Effector memory CD8-positive, alpha-beta T cell (primary cell): ENCODE results near the gene ANTXR1.

ENCODE experiments used
- ATAC-seq: fragments of 150-1000 bp; cut with Tn5 transposase; replicated peaks from 2 replicates; pipeline ENCODE4 v1.10.0; 2021; ENCODE audit warnings: mild to moderate bottlenecking, moderate library complexity
- DNase-seq, 3 experiments: peaks; one replicate each; pipeline ENCODE4 v3.0.0; 2021
- H3K27ac Mint-ChIP-seq, 2 donors: one replicate each; pipeline ENCODE4 v1.8.0; 2022; ENCODE audit warnings: mild to moderate bottlenecking in 2 of 2, mixed read lengths in 2 of 2, moderate library complexity in 2 of 2
- H3K27me3 Mint-ChIP-seq, 2 donors: one replicate each; pipeline ENCODE4 v1.8.0; 2022; ENCODE audit warnings: mixed read lengths in 2 of 2
- H3K36me3 Mint-ChIP-seq: one replicate; pipeline ENCODE4 v1.8.0; 2022; ENCODE audit warnings: mild to moderate bottlenecking, moderate library complexity, mixed read lengths; ENCODE audit not compliant: insufficient read depth
- H3K4me1 Mint-ChIP-seq, 2 donors: one replicate each; pipeline ENCODE4 v1.8.0; 2022; ENCODE audit warnings: low read depth in 2 of 2, mixed read lengths in 2 of 2
- H3K4me3 Mint-ChIP-seq, 2 donors: one replicate each; pipeline ENCODE4 v1.8.0; 2022; ENCODE audit warnings: mild to moderate bottlenecking in 2 of 2, mixed read lengths in 2 of 2, moderate library complexity in 2 of 2
- H3K9me3 Mint-ChIP-seq, 2 donors: one replicate each; pipeline ENCODE4 v1.8.0; 2022; ENCODE audit warnings: mixed read lengths in 2 of 2

Gene ANTXR1

DNA sequence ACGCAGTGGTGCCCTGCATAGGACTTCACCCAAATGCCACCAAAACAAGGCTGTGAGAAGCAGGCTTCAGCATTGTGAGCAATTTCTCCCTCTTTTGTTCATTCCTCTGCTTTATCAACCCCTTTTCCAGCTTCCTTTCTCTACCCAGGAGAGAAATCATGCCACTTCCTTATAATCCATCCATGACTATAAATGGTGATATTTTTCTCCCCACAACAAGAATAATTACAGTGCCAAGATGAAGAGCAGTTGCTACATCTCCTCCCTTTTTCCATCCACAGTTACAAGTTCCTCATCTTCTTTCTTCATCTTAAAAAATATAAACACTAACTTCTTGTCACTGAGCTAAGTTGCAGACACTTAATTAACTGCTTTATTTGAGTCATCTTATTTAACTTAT is 167.2 kb downstream of the ANTXR1 start:
- H3K27ac Mint-ChIP-seq = no peak overlapping the region
- DNase-seq (no peak), ATAC-seq (no peak)
- peaks cover 5 to 6% of the 10 kb centered on the region in 2 donors for H3K4me1 Mint-ChIP-seq
- no peaks in the 10 kb centered on the region for H3K36me3 Mint-ChIP-seq
- no peaks in the 10 kb centered on the region for H3K9me3 Mint-ChIP-seq
- H3K27me3 Mint-ChIP-seq = peaks cover 60 to 63% of the 10 kb centered on the region in 2 donors
- H3K4me3 Mint-ChIP-seq = no peak overlapping the region

DNA sequence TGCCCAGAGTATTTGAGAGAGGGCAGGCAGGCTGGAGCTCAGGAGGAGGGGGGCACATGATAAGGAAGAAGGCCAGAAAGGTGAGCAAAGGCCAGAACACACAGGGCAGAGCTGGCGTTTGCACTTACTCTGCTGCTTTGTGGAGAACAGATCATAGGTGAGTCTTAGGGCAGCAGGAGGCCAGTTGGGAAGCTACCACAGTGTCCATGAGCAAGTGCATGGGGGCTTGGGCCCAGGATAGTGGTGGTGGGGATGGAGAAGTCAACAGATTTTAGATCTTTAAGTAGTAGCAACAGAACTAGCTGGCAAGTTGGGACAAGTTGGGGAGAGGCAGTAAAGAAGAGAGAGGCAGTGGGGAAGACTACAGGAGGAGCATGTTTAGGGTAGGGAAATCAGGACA is 168.0 kb downstream of the ANTXR1 start:
- no peak overlapping the region for H3K4me3 Mint-ChIP-seq
- peaks cover 5 to 6% of the 10 kb centered on the region in 2 donors for H3K4me1 Mint-ChIP-seq
- no peak overlapping the region for H3K27ac Mint-ChIP-seq
- ATAC-seq (no peak), DNase-seq (no peak)
- H3K27me3 Mint-ChIP-seq = peaks cover 54 to 57% of the 10 kb centered on the region in 2 donors
- no peaks in the 10 kb centered on the region for H3K9me3 Mint-ChIP-seq
- H3K36me3 Mint-ChIP-seq = no peaks in the 10 kb centered on the region

DNA sequence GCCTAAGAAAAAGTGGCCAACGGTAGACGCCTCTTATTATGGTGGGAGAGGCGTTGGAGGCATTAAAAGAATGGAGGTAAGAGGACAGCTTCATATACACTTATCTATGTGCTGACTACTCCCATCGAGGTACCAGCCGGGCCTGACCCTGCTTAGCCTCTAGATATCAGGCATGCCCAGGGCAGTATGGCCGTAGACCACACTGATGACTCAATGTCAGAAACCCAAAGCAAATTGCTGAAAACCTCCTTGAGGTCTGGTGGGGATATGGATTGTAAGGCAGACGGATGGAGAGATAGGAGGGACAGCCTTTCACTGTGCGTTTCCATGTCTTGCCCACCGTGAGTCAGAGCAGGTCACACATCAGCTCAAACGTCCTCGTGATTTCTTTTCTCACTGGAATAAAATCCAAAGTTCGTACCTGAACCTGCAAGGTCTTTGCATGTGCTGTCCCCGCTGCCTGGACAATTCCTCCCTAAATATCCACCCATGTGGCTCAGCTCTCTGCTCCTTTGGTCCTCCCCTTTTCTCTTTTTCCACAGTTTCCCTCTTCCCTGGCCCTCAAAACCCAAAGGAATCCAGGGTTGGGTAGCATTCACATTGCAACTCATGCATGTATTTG is 168.9 kb downstream of the ANTXR1 start:
- peaks cover 5 to 6% of the 10 kb centered on the region in 2 donors for H3K4me1 Mint-ChIP-seq
- peaks cover 48 to 59% of the 10 kb centered on the region in 2 donors for H3K27me3 Mint-ChIP-seq
- no peaks in the 10 kb centered on the region for H3K36me3 Mint-ChIP-seq
- no peaks in the 10 kb centered on the region for H3K9me3 Mint-ChIP-seq
- no peak overlapping the region for H3K27ac Mint-ChIP-seq
- DNase-seq = no peak
- no peak for ATAC-seq
- no peak overlapping the region for H3K4me3 Mint-ChIP-seq

DNA sequence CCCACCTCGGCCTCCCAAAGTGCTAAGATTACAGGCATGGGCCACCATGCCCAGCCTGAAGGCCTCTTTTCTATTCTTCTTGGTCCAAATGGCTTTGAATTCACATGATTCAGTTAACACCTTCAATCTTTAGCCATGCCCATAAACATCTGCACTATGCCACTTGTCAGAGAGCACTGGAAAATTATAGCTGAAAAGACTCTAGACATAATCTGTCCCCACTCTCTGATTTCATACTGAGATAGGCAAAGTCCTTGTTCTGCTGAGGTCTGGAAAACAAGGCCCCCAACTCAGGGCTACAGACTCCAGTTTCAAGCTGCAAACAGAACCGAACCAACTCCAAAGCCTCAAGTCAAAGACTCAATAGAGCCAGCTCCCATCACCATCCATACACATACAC is 170.7 kb downstream of the ANTXR1 start:
- ATAC-seq = no peak
- Mint-ChIP-seq H3K27ac (no peak overlapping the region), H3K4me3 (no peak overlapping the region), H3K36me3 (no peaks in the 10 kb centered on the region), H3K27me3 (peaks cover 40 to 63% of the 10 kb centered on the region in 2 donors), H3K9me3 (no peaks in the 10 kb centered on the region), H3K4me1 (no peaks in the 10 kb centered on the region)
- no peak for DNase-seq

DNA sequence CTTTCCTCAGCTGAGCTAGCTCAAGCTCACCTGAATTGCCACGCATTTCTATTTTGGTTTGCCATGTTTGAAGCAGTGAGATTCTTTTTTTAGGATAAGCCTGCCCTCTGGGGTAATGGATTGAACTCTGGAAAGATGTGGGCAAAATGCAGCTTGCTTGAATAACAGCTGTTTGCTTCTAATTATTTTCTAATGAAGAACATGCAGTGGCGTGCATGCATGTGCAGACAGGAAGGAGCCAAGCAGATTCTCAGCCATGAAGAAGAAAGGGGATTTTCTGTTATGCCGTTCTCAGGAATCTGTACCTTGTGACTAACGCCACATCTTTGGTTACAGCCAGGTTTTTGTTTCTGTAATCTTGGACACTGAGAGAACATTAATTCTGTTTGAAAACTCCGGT is 171.2 kb downstream of the ANTXR1 start:
- Mint-ChIP-seq H3K9me3 (no peaks in the 10 kb centered on the region), H3K36me3 (no peaks in the 10 kb centered on the region), H3K27ac (no peak overlapping the region), H3K27me3 (peaks cover 45 to 69% of the 10 kb centered on the region in 2 donors), H3K4me3 (no peak overlapping the region), H3K4me1 (no peaks in the 10 kb centered on the region)
- DNase-seq (no peak), ATAC-seq (no peak)

DNA sequence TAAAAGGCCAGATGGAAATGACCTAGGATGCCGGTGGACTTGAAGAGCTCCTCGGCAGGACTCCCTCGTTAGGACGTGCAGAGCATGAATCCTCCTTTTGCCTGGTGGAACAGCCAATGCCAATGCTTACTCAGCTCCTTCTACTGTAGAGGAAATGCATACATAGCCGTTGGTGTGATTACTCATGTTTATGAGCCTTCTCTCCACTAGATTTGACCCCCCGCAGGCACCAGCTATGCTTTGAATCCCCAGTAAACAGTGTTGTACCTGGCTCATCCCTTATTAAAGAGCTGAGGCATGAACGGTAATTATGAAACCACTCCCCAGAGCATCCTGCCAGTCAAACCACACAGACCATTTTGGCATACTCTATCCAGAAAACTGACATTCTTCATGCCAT is 172.8 kb downstream of the ANTXR1 start:
- no peak overlapping the region for H3K27ac Mint-ChIP-seq
- no peaks in the 10 kb centered on the region for H3K4me1 Mint-ChIP-seq
- DNase-seq = no peak
- no peak for ATAC-seq
- peaks cover 46 to 69% of the 10 kb centered on the region in 2 donors for H3K27me3 Mint-ChIP-seq
- no peak overlapping the region for H3K4me3 Mint-ChIP-seq
- H3K36me3 Mint-ChIP-seq = peaks cover 2% of the 10 kb centered on the region
- no peaks in the 10 kb centered on the region for H3K9me3 Mint-ChIP-seq

DNA sequence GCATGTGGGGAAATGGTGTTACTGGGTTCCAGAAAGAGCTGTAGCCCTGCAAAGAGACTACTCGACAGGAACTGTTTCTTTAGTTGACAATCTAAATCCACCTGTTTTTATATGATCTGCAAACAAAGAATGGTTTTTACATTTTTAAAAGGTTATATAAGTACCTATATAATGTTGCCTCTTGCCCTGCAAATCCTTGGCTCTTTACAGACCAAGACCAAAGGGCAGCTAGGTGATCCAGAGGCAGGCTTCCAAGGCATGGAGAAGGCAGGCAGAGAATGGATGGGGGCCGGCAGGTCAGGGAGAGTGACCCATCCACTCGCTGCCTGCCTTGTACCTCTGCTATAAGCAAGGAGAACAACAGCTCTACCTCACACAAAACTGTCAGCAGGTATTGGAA is 173.6 kb downstream of the ANTXR1 start:
- Mint-ChIP-seq H3K27ac (no peak overlapping the region), H3K4me3 (no peak overlapping the region), H3K27me3 (peaks cover 45 to 68% of the 10 kb centered on the region in 2 donors), H3K4me1 (no peaks in the 10 kb centered on the region), H3K36me3 (peaks cover 2% of the 10 kb centered on the region), H3K9me3 (no peaks in the 10 kb centered on the region)
- DNase-seq (no peak), ATAC-seq (no peak)

DNA sequence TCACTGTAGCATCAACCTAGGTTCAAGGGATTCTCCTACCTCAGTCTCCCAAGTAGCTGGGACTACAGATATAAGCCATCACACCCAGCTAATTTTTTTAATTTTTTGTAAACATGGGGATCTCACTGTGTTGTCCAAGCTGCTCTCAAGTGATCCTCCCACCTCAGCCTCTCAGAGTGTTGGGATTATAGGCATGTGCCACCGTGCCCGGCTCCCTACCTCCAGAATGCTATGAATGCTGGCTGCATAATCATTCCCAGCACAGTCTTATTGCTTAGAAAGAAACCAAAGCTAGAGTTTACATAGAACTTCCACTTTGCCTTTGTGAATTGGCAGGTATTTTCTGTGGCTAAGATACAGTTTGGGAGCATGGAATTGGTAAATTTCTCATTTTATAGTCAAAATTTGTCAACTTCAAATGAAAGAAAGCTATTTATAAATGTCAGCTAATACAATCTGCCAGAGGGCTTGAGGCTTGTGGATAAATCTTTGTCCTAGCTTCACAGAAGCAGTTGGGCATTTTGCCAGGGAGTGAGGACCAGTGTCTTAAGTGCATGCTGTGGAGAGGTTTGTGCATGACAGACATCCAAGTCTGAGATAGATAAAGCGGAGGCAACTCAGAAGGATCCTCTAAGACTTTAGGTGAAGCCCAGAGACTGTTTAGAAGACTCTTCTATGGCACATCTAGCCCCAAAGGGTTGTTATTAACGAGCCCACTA is 175.4 kb downstream of the ANTXR1 start:
- ATAC-seq (no peak), DNase-seq (no peak)
- peaks cover 50 to 71% of the 10 kb centered on the region in 2 donors for H3K27me3 Mint-ChIP-seq
- peaks cover 2% of the 10 kb centered on the region for H3K36me3 Mint-ChIP-seq
- H3K4me1 Mint-ChIP-seq = no peaks in the 10 kb centered on the region
- H3K27ac Mint-ChIP-seq = no peak overlapping the region
- no peak overlapping the region for H3K4me3 Mint-ChIP-seq
- H3K9me3 Mint-ChIP-seq = no peaks in the 10 kb centered on the region

DNA sequence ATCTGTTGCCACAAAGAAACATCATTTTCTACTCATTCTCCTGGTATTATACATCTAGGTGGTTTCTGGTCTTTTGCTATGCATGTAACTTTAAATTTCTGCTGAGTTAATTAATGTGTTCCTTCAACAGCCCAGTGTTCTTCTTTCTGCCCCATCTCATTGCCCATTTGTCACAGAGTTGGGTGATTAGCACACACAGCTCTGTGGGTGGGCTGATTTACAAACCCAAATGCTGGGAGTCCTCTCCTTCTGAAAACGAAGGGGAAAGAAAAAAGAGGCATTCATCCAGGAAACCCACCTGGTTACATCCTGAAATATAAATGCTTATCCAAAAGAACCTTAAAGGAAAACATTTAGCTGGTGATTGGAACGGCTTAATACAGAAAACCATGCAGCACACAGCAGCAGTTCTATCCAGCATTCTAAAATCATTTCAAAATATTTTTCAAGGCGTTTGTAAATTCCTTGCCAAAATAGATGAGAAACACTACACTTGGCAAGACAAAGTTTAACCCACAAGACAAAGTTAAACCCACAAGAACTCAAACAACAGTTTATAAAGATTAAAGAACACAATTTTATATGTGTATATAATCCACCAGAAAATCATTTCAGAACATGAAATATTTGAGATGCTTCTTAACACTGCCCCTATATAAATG is 177.9 kb downstream of the ANTXR1 start:
- Mint-ChIP-seq H3K9me3 (no peaks in the 10 kb centered on the region), H3K27ac (no peak overlapping the region), H3K4me1 (no peaks in the 10 kb centered on the region), H3K4me3 (no peak overlapping the region), H3K36me3 (peaks cover 2% of the 10 kb centered on the region), H3K27me3 (peaks cover 43 to 83% of the 10 kb centered on the region in 2 donors)
- ATAC-seq (no peak), DNase-seq (no peak)

DNA sequence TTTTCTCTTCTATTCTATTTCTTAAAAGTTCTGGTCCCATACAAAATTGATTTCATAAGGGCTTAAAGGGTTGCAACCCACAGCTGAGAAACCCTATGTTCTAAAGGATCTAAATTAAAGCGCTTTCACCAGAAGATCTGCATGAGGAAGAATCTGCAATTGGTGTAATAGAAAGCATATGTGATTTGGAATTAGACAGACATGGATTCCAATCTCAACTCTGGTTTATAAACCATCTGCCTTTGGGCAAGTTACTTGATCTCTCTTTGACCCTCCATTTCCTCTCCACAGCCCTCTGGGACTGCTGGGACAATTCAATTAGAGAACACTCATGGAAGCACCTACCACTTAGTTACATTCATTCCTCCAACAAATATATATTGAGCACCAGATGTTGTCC is 178.7 kb downstream of the ANTXR1 start:
- H3K27me3 Mint-ChIP-seq = peaks cover 43 to 77% of the 10 kb centered on the region in 2 donors
- no peak overlapping the region for H3K27ac Mint-ChIP-seq
- H3K9me3 Mint-ChIP-seq = no peaks in the 10 kb centered on the region
- no peak overlapping the region for H3K4me3 Mint-ChIP-seq
- H3K4me1 Mint-ChIP-seq = no peaks in the 10 kb centered on the region
- peaks cover 2% of the 10 kb centered on the region for H3K36me3 Mint-ChIP-seq
- ATAC-seq (no peak), DNase-seq (no peak)

DNA sequence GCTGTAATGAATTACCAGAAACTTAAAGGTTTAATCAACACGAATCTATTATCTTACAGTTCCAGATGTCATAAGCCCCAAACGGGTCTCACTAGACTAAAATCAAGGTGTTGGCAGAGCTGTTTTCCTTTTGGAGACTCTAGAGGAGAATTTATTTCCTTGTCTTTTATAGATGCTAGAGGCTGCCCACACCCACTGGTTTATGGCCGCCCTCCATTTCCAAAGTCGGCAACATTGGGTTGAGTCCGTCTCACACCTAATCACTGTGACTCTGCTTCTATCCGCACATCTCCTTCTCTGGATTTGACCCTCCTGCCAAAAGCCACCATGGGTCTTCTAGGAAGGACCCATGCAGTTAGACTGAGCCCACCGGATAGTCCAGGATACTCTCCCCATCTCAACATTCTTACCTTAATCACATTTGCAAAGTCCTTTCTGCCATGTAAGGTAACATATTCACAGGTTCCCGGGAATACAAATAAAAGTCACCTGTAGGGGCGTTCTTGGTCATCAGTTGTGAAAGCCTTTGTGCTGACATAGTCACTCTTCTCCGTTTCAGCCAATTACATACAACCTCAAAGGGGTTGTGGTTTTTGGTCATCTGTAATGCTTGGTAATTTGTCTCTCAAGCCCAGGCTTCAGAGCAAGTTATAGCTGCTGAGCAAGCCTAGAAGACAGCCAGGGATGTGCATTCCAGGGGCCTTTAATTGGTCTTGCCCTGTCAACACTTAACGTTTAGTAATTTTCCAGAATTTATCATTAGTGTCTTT is 179.4 kb downstream of the ANTXR1 start:
- Mint-ChIP-seq H3K4me1 (no peaks in the 10 kb centered on the region), H3K27me3 (peaks cover 43 to 77% of the 10 kb centered on the region in 2 donors), H3K4me3 (no peak overlapping the region), H3K36me3 (peaks cover 2% of the 10 kb centered on the region), H3K27ac (no peak overlapping the region), H3K9me3 (no peaks in the 10 kb centered on the region)
- no peak for ATAC-seq
- no peak for DNase-seq

DNA sequence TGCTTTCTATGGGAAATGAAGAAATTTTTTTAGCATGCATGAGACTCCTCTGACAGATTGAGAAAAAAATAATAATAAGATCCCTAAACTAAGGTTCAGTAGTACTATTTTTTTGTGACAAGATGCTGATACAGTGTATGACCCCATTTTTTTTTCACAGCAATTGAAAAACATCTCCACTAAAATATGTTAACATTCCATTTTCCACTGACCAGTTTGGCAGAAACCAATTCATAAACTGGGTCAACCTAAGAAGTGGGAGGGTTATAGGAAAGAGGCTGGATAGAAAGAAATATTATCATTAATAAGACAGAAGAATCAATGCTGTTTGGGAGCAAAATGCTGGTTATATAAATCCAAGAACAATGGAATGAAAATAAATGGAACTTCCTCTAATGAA is 182.7 kb downstream of the ANTXR1 start:
- ATAC-seq (no peak), DNase-seq (no peak)
- Mint-ChIP-seq H3K4me1 (no peaks in the 10 kb centered on the region), H3K36me3 (no peaks in the 10 kb centered on the region), H3K9me3 (no peaks in the 10 kb centered on the region), H3K27me3 (peaks cover 23 to 47% of the 10 kb centered on the region in 2 donors), H3K4me3 (no peak overlapping the region), H3K27ac (no peak overlapping the region)

DNA sequence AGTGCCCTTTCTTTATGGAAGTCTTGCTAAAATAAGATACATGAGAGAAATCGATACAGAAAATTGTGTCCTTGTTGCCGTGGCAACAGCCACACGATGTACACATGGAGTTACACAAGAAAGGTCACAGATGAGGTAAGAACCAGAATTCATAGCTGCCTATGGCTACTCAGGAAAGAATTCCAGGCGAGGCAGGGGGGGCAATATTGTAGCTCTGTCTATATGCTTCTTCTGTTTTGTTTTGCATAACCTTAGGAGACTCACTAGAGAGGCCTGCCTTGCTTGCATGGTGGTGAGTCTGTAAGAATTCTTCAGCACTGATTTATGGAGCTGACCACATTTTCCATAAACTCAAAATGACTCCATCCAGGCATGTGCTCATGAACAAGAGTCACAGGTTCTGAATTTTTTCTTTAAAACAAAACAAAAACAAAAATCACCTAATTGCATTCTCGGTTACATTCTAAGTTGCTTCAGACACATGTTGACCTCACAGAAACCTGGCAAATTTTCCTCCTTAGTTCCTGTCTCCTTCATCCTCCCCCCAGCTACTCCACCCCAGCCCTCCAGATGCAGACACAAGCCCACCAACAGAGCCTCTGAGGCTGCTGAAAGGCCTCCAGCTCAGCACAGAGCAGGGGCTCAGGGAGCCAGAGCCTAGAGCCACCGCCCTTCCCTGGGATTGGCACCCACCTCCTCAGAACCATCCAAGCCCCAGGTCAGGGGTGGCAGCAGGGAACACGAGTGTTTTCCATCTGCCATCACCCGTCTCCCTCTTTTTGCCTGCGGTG is 183.5 kb downstream of the ANTXR1 start:
- Mint-ChIP-seq H3K36me3 (no peaks in the 10 kb centered on the region), H3K27ac (no peak overlapping the region), H3K27me3 (peaks cover 19 to 40% of the 10 kb centered on the region in 2 donors), H3K9me3 (no peaks in the 10 kb centered on the region), H3K4me1 (no peaks in the 10 kb centered on the region), H3K4me3 (no peak overlapping the region)
- ATAC-seq = no peak
- no peak for DNase-seq
